ENCODE data around the gene NDUFAF7. TPM values are rescaled to one million over a fixed set of nuclear protein-coding genes. Genes with fewer than 3 reads are reported as not detected.
A peak's percentile ranks its signal among the peaks of the same experiment; 100 is the strongest.

Gene NDUFAF7
- total and polyA plus RNA-seq, 2 of the 13 experiments (the other 11 are each of a cell fraction or from before 2014, with no cell fraction given): 27.0 to 40.8 TPM

DNA sequence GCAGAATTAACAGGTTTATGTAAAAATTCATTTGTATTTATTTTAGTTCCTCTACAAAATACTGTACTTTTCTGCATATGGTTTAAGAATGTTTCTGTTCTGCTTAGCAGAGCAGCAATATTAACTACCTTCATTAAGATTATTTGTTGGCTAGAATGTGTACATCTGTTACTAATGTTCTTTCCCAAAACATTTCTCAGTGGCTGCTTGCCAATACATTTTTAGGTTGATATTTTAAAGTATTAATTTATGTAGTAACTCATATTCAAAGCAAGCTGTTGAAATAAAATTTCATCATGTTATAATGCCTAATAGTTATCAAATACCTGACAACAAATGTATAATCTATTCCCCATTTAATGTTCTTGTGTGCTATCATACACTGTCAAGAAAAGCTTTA is 52.9 kb downstream of the NDUFAF7 start:
- peaks cover 5 to 41% of the 10 kb centered on the region in 2 experiments; a peak in 4 of 5 replicates for H3K36me3 ChIP-seq (replicated peaks in 1 of 2; ENCODE audit: control insufficient read depth in 1 of 2, insufficient read depth in 2 of 2, low read length in 2 of 2)
- intact Hi-C loops (cut with micrococcal nuclease; ENCODE audit: unreplicated experiment): no loop called here

DNA sequence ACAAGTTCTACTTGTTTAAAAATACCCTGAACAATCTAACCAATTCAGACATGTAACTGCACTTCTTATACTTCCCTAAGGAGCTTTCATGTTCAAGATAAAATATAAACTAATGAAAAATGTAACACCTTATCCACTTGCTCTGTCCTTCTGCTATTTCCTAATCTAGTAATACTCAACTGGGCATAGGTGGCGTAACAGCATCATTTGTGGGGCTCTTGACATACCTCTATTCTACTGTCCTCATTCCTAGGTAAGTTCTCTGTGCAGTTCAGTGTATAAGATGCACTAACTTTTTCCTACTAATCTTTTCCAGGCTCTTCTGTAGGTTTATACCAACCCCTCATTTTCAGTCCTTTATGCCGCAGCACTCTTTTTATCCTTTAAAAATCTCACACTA is 56.5 kb downstream of the NDUFAF7 start:
- intact Hi-C loops (cut with micrococcal nuclease; ENCODE audit: unreplicated experiment) (no loop called here), in situ Hi-C loops (cut with HindIII; ENCODE audit: extremely low pct_ligation_motif_present, low pct_unique_long_range_greater_than_20kb) (no loop called here)
- ChIA-PET POLR2A (no interaction called here), CTCF (ENCODE audit: low intra/inter-chr PET ratio, low total read pairs) (no interaction called here)
- Histone ChIP-seq H3K4me2 (ENCODE audit: low read depth, low read length) (no peak overlapping the region), H3K4me1 (ENCODE audit: insufficient read depth, low read length) (no peaks in the 10 kb centered on the region), H3K79me2 (ENCODE audit: insufficient read depth, low read length) (no peaks in the 10 kb centered on the region), H2AFZ (ENCODE audit: low read length) (no peak overlapping the region), H3K4me3 (replicated peaks in 1 of 3; ENCODE audit: insufficient read depth in 1 of 3, low read depth in 2 of 3, low read length in 3 of 3) (no peak overlapping the region), H3K27ac (ENCODE audit: extremely low read length, insufficient read depth, low read length) (no peak overlapping the region), H4K20me1 (ENCODE audit: insufficient read depth, low read length) (no peaks in the 10 kb centered on the region), H3K36me3 (replicated peaks in 1 of 2; ENCODE audit: control insufficient read depth in 1 of 2, insufficient read depth in 2 of 2, low read length in 2 of 2) (peaks cover 4 to 38% of the 10 kb centered on the region in 2 experiments; a peak in 4 of 5 replicates), H3K9me3 (ENCODE audit: low read length) (no peaks in the 10 kb centered on the region), H3K9ac (ENCODE audit: insufficient read depth, low read depth, low read length) (no peak overlapping the region), H3K27me3 (ENCODE audit: control insufficient read depth in 1 of 2, insufficient read depth in 2 of 2, low read length in 2 of 2) (no peaks in the 10 kb centered on the region)
- no peak for FAIRE-seq
- no TSS peak for BruUV-seq (replicated peaks)
- peak; percentile 21 for DNase-seq (ENCODE audit: low spot score)
- WGBS (ENCODE audit: low lambda C conversion rate): 96% methylated on average over 2 of the region's 2 CpGs
- peak; percentile 81 for ATAC-seq
- TF ChIP-seq ZNF83 (CRISPR knock-in tag; IDR thresholded peaks at IDR 0.05; ENCODE audit: borderline replicate concordance) (no peak), ZNF256 (CRISPR knock-in tag; conservative IDR thresholded peaks at IDR 0.05) (no peak), STAG1 (CRISPR knock-in tag; IDR thresholded peaks at IDR 0.05) (peak; percentile 52), ZNF883 (CRISPR knock-in tag; IDR thresholded peaks at IDR 0.05; ENCODE audit: not compliant biosample characterization) (no peak), NAIF1 (CRISPR knock-in tag; IDR thresholded peaks at IDR 0.05; ENCODE audit: borderline replicate concordance) (no peak)
- TF ChIP-seq, protein P1, sequence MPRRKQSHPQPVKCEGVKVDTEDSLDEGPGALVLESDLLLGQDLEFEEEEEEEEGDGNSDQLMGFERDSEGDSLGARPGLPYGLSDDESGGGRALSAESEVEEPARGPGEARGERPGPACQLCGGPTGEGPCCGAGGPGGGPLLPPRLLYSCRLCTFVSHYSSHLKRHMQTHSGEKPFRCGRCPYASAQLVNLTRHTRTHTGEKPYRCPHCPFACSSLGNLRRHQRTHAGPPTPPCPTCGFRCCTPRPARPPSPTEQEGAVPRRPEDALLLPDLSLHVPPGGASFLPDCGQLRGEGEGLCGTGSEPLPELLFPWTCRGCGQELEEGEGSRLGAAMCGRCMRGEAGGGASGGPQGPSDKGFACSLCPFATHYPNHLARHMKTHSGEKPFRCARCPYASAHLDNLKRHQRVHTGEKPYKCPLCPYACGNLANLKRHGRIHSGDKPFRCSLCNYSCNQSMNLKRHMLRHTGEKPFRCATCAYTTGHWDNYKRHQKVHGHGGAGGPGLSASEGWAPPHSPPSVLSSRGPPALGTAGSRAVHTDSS (CRISPR knock-in tag; conservative IDR thresholded peaks at IDR 0.05): no peak
- TF ChIP-seq, protein P2, sequence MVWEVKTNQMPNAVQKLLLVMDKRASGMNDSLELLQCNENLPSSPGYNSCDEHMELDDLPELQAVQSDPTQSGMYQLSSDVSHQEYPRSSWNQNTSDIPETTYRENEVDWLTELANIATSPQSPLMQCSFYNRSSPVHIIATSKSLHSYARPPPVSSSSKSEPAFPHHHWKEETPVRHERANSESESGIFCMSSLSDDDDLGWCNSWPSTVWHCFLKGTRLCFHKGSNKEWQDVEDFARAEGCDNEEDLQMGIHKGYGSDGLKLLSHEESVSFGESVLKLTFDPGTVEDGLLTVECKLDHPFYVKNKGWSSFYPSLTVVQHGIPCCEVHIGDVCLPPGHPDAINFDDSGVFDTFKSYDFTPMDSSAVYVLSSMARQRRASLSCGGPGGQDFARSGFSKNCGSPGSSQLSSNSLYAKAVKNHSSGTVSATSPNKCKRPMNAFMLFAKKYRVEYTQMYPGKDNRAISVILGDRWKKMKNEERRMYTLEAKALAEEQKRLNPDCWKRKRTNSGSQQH (CRISPR knock-in tag; IDR thresholded peaks at IDR 0.05; ENCODE audit: low read depth): no peak
- TF ChIP-seq, protein P3, sequence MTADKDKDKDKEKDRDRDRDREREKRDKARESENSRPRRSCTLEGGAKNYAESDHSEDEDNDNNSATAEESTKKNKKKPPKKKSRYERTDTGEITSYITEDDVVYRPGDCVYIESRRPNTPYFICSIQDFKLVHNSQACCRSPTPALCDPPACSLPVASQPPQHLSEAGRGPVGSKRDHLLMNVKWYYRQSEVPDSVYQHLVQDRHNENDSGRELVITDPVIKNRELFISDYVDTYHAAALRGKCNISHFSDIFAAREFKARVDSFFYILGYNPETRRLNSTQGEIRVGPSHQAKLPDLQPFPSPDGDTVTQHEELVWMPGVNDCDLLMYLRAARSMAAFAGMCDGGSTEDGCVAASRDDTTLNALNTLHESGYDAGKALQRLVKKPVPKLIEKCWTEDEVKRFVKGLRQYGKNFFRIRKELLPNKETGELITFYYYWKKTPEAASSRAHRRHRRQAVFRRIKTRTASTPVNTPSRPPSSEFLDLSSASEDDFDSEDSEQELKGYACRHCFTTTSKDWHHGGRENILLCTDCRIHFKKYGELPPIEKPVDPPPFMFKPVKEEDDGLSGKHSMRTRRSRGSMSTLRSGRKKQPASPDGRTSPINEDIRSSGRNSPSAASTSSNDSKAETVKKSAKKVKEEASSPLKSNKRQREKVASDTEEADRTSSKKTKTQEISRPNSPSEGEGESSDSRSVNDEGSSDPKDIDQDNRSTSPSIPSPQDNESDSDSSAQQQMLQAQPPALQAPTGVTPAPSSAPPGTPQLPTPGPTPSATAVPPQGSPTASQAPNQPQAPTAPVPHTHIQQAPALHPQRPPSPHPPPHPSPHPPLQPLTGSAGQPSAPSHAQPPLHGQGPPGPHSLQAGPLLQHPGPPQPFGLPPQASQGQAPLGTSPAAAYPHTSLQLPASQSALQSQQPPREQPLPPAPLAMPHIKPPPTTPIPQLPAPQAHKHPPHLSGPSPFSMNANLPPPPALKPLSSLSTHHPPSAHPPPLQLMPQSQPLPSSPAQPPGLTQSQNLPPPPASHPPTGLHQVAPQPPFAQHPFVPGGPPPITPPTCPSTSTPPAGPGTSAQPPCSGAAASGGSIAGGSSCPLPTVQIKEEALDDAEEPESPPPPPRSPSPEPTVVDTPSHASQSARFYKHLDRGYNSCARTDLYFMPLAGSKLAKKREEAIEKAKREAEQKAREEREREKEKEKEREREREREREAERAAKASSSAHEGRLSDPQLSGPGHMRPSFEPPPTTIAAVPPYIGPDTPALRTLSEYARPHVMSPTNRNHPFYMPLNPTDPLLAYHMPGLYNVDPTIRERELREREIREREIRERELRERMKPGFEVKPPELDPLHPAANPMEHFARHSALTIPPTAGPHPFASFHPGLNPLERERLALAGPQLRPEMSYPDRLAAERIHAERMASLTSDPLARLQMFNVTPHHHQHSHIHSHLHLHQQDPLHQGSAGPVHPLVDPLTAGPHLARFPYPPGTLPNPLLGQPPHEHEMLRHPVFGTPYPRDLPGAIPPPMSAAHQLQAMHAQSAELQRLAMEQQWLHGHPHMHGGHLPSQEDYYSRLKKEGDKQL (CRISPR knock-in tag; IDR thresholded peaks at IDR 0.05; ENCODE audit: low read depth): no peak

More for the DNA sequence above, 52.9 kb downstream of the NDUFAF7 start:
- Histone ChIP-seq H4K20me1 (ENCODE audit: insufficient read depth, low read length) (no peaks in the 10 kb centered on the region), H3K4me2 (ENCODE audit: low read depth, low read length) (no peak overlapping the region), H3K9me3 (ENCODE audit: low read length) (no peaks in the 10 kb centered on the region), H3K79me2 (ENCODE audit: insufficient read depth, low read length) (no peaks in the 10 kb centered on the region), H3K4me3 (replicated peaks in 1 of 3; ENCODE audit: insufficient read depth in 1 of 3, low read depth in 2 of 3, low read length in 3 of 3) (no peak overlapping the region), H3K9ac (ENCODE audit: insufficient read depth, low read depth, low read length) (no peak overlapping the region), H3K27ac (ENCODE audit: extremely low read length, insufficient read depth, low read length) (no peak overlapping the region), H2AFZ (ENCODE audit: low read length) (no peak overlapping the region), H3K27me3 (ENCODE audit: control insufficient read depth in 1 of 2, insufficient read depth in 2 of 2, low read length in 2 of 2) (no peaks in the 10 kb centered on the region), H3K4me1 (ENCODE audit: insufficient read depth, low read length) (no peaks in the 10 kb centered on the region)
- TF ChIP-seq ZNF768 (CRISPR knock-in tag; IDR thresholded peaks at IDR 0.05): no peak
- TF ChIP-seq KLF6 (CRISPR knock-in tag; IDR thresholded peaks at IDR 0.05): no peak
- TF ChIP-seq ZNF777 (CRISPR knock-in tag; IDR thresholded peaks at IDR 0.05): no peak
- TF ChIP-seq KDM5B (CRISPR knock-in tag; IDR thresholded peaks at IDR 0.05; ENCODE audit: borderline replicate concordance): no peak
- TF ChIP-seq MIXL1 (CRISPR knock-in tag; IDR thresholded peaks at IDR 0.05): no peak
- no peak for TF ChIP-seq ZBTB42 (CRISPR knock-in tag; IDR thresholded peaks at IDR 0.05)
- TF ChIP-seq ZKSCAN1 (IDR thresholded peaks at IDR 0.05; ENCODE audit: low read length): no peak
- TF ChIP-seq POLR2AphosphoS5 (IDR thresholded peaks at IDR 0.05; ENCODE audit: low read depth, low read length): no peak
- TF ChIP-seq JUNB (CRISPR knock-in tag; IDR thresholded peaks at IDR 0.05; ENCODE audit: borderline replicate concordance): no peak
- POLR2A ChIA-PET: no interaction called here
- in situ Hi-C loops (cut with HindIII; ENCODE audit: extremely low pct_ligation_motif_present, low pct_unique_long_range_greater_than_20kb): no loop called here
- FAIRE-seq (no peak), ATAC-seq (no peak), DNase-seq (ENCODE audit: low spot score) (no peak)
- BruUV-seq (replicated peaks): no TSS peak
- CTCF ChIA-PET (ENCODE audit: low intra/inter-chr PET ratio, low total read pairs): no interaction called here
